Glomerular visceral epithelial cell (primary cell): ENCODE results near the gene SLC48A1.
"Not testable (repeated sequence)": the region's sequence is repeated elsewhere in the genome, so short reads cannot be mapped to it uniquely, and the experiment has no call there.

Source experiments
- DNase-seq: peaks from one replicate; pipeline ENCODE4 v3.0.0-alpha.2; 2016; ENCODE audit errors: extremely low spot score

SLC48A1 gene

DNA sequence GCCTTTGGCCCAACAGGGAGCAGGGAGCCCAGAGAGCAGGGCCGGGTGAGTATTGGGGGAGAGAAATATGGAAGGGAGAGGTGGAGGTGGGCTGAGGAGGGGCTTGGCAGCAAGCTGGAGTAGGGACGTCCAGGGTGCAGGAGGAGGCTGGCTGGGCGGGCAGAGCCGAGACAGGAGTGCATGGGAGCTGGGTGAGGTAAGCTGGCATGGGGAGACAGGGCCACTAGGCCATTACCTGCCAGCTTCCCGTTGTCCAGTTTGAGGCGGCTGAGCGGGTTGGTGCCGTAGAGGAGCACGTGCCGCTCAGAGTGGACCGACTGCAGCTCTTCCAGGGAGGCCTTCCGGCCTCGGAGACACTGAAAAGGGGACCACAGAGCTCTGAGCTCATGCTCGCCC lies 18.3 kb downstream of the SLC48A1 start:
- no peak for DNase-seq

DNA sequence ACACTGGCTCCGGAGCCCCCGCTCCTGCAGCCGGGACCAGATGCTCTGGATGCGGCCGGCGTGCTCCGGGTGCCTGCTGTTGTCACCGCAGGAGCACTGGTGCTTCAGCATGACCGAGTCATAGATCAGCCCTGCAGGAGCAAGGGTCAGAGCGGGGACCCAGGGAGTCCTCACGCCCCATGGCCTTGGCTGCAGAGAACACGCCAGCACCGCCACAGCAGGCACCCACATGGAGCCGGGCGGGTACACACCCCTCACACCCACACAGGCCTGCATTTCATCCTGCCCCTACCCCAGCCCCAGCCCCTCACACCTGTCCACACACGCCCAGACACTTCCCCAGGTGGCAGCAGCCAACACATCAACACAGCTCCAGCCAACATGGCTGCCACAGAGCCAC lies 18.8 kb downstream of the SLC48A1 start:
- no peak for DNase-seq

DNA sequence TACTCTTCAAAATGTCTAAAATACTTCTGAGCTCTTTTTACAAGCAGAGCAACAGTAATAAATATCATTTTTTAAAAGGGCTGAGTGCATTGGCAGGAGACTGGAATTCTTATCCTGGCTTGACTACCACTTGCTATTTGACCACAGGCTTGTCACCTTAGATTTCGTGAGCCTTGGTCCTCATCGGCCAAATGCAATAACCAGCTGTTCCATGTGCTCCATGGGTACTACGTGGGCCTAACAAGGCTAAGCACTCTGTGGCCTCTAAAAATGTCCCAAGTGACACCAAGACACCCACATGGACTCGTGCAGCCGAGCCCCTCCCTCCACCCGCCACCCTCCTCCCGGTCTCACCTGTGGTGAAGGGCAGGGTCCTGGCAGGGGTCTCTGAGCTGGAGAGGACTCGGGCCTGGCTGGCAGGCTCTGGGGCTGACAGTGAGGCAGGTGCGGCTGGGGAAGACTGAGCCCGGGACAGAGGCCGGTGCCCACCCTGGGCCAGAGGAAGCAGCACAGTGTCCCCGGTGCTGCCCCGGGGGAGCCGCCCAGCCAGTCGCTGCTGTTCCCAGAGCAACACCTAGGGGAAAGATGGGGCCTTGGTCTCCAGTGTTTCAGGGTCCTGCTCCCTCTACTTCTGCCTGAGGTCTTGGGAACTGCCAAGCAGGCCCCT lies 20.1 kb downstream of the SLC48A1 start:
- no peak for DNase-seq

DNA sequence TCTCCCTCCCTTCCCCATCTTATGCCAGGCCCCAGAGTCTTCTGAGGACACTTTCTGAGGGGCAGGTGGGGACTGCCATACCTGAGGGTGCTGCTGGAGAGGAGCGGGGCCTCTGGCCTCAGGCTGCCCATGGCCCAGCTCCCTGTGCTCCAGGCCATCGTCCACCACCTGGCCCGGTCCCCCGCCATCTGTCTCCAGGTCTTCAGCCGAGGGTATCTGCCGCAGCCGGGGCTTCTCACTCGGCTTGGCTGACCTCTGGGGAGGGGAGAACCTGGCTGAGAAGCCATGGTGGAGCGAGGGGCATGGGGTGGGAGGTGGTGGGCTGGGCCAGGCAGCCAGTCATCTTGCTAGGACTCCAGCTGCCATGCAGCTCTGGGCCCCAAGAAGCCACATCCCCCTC lies 21.6 kb downstream of the SLC48A1 start:
- DNase-seq, result no peak

DNA sequence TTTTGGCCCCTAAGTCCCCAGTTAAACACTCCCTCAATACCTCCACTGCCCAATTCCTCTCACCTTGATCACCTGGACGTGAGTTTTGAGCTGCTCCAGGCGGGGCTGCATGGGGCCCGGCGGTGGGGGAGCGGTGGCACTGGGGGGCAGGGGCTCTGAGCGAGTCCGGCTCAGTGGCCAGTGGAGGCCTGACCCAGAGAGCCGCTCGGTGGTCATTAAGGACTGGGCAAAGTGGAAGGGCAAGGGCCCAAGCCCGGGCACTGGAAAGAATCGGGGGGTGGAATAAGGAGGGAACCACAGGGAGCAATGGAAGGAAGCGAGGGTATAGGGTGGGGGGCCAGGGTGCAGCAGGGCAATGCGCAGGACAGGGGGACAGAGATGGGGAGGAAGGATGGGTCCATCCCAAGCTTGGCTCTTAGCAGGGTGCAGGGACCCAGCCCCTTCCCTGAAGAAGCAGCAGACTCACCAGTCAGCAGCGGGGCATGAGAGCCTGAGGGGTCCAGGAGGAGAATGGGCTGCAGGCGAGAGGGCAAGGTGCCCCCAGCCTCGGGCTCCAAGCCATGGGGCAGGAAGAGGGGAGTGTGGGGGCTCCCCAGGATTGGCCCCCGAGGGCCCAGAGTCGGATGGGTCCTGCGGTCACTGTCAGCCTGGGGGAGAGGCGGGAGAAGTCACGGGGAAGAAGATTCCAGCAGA lies 22.2 kb downstream of the SLC48A1 start:
- DNase-seq, result no peak

DNA sequence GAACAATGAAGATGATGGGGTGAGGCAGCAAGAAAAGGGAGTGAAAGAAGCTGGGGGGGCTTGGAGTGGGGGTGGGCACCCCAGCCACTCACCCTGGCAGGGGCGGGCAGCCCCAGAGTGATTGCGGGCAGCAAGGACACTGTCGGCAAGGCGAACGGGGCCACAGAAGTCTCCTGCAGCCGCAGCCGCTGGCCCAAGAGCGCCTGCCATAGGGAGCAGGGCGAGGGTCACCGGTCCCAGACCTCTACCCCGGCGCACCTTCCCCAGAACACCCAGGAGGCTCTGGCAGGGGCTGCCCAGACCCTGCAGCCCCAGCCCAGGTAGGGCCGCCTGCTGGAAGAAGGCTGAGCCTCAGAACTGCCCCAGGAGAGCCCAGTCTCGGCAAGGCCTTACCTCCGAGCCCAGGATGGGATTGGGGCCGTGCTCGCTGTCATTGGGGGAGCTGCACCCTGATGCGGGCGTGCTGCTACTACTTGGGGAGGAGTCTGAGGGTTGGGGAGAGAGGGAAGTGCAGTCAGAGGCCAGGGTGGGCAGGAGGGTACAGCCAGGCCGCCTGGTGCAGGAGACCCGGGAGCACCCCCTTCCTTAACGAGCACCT lies 22.9 kb downstream of the SLC48A1 start:
- no peak for DNase-seq

DNA sequence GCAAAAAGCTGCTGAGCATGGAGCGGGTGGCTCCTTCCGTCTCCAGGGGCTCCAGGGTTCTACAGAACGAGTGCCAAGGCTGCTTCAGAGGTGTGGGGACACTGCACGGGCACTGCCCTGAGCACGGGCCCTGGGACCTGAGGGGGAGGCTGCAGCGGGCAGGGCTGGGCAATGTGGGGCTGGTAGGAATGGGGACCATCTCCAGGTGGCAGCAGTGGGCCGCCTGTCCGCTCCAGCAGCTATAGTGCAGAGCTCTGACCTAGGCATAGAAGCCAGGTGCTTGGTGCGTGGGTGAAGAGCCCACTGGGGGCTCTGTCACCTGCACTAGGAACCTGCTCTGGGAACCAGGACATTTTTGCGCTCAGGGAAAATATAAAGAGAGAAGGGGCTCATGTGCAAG lies 24.4 kb downstream of the SLC48A1 start:
- DNase-seq, result no peak

DNA sequence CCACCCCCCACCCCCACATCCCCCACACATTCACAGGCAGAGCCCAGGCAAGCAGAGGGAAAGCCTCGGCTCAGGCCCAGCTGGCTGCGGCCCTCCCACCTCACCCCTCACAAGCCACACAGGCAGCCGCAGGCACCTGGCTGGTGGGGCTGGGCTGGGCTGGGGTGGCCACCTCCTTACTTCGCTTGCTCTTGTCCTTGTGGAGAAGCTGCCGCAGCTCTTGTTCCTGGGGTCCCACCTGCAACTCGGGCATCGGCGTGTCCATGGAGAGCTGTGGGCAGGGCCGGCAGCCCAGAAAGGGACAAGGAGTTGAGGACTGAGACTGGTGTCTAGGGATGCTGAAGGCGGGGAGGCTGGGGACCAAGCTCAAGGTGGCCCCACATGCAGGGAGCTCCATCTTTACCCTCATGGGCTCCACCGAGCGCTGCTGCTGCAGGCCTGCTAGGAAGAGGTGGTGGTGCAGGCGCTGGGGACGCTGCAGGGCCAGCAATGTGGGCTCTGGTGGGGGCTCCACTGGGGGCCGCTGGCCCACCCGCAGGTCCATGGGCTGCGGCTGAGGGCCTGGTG lies 25.4 kb downstream of the SLC48A1 start:
- no peak for DNase-seq

DNA sequence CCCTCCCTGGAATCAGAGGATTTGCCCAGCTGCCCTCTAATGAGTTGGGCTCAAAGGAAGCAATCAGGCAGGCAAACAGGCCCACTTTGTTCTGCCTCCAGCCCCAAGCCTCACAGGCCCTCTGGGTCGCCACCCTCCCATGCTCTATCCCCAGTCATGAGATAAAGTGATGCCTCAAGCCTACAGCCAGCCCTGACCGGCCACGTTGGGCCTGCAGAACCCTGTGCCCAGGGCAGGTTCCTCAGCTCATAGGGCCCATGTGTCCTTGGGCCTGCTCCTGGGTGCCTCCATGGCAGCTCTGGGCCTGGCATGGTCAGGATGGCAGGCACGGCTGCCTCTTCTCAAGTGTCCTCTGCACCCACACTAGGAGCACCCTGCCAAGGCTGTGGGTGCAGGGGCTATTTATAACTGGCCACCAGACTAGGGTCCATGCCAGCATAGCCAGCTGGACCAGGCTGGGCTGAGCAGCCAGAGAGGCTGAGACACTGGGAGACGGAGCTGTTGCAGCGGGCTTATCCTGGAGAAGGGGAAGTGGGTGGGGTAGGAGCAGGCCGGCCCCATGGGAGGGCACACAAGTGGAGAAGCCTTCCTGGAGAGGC lies 26.4 kb downstream of the SLC48A1 start:
- DNase-seq, result no peak

DNA sequence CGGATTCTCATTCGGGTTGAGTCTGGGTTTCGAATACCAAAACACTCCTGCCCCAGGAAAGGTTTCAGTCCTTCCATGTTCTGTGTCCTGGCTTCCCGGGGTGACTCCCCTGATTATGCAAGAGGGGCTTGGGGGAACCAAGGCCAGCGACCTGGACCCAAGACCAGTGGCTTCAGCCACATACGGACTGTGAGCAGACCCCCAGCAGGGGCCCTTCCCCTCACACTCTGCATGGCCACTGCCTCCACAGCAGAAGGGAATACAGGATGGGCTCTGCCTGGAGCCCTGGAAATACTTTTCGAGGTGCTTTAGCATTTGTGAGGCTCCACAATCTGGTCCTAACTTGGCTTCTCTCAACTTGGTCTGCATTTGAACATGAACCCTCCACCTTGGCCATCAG lies 27.5 kb downstream of the SLC48A1 start:
- no peak for DNase-seq

DNA sequence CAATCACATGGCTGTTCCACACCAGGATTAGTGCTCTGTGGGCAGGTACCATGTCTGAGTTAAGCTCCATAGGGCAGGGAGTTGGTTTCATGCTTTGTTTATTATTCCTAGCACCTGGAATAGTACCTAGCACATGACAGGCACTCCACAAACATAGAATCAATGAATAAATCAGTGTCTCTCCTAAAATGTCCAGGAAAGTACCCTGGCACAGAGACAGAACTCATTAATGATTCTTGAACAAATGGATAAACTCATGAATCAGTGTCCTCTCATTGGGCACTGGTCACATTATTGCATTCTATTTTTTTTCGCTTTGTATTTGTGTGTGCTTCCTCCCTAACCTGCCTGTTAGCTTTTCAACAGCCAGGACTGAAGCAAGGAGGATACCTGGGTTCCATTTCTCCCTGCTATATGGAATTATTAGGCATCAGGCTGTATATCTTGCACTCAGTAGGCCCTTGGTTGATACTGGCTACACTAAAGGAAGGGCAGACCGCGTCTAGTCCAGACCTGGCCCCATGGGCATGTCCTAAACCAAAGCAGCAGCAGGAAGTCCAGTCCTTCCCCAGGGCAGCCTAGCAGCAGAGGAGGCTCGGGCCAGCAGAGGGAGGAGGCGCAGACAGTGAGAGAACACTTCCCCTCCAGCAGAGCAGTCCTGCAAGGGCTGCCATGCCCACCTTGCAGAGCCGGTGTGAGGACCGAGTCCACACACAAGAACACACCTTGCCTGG lies 28.3 kb downstream of the SLC48A1 start:
- no peak for DNase-seq

DNA sequence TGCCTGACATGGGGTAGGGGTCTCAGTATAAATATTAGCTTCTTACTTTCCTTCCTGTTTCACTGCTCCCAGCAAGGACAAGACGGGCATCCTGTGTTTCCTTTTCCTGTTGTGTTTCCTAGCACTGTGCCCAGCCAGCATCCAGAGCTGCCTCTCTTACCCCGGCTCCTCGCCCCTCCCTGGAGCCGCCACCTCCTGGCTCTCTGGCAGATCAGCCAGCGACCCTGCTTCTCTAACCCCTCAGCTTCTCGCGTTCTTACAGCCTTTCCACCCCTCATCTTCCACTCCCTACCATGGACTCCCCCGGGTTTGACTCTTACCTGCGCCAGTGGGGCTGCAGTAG lies 28.8 kb downstream of the SLC48A1 start:
- DNase-seq, result no peak

DNA sequence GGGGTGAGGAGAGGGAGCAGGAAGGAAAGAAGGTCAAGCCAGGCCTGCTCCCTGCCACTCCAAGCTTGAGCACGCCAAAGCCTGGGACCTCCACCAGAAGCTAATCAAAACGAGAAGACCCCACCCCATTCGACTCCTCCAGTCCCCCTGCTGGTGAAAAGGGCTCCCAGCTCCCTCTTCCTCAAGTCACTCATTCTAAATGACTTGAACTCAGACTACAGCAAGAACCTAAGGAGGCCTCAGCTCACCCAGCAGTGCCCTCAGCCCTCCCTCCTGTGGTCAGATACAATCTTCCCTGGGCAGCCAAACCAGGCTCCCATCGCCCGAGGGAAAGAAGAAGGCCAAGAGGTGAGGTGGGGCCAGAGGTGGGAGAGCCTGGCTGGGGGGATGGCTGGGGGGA lies 29.3 kb downstream of the SLC48A1 start:
- no peak for DNase-seq

DNA sequence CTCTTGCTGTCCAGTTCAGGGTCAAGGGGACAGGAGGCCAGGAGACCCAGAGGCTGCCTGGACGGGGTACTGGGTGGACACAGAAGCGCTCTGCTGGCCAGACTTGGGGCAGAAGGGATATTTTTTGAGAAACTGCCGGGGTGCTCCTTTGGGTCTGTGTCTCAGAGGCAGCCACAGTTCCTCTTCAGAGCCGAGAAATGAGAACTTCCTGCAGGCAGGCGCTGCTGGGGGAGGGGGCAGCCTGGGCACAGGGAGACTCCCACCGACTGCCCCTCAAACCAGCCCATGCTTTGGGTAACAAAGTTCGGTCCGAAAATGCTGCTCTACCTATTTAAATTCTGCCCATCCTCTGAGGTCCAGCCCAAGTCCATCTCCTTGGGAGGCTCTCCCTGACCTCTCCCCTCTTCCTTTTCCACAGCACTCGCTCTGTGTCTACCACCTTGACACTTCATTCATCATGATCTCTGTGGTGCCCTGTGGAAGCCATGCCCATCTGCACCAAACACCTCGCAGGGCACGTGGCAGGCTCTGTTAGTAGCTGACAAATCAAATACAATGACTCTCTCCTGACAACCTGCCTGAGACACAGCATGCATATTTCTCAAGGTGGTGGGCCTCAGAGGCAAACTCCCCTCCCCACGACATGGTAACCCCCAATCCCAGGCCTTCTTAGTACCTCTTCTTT lies 30.3 kb downstream of the SLC48A1 start:
- no peak for DNase-seq

DNA sequence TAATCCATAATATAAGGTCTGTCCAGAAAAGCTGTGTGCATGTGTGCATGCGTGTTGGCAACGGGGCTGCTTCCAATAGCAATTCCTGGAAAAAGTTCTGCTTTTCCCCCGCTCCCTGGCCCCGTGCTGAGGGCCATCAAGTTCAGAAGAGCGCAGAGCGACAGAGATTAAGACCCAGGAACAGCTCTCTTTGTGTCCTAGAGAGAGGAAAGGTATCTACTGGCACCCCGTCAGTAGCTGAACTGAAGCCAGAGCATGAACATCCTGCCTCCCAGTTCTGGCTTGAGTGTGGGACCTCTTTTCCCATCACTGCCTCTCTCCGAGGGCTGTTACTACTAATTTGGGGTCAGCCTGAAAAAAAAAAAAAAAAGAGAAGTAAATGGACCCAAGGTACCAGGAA lies 31.1 kb downstream of the SLC48A1 start:
- no peak for DNase-seq

DNA sequence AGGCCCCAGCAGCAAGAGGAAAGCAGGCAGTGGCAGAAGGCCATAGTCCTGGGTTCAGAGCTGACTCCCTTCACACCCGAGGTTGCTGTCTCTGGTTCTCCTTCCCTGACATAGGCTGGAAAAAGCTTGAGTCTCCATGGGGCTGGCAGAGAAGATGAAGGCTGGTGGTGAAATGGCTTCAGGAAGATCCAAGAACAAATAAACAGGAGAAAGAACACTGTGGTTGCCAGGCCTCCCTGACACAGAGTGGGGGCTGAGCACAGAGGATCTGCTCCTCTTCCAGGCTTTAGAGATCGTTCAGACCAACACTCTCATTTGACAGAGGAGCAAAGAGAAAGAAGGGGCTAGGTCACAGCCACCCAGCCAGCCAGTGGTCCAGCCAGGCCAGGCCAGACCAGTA lies 32.4 kb downstream of the SLC48A1 start:
- DNase-seq, result no peak

DNA sequence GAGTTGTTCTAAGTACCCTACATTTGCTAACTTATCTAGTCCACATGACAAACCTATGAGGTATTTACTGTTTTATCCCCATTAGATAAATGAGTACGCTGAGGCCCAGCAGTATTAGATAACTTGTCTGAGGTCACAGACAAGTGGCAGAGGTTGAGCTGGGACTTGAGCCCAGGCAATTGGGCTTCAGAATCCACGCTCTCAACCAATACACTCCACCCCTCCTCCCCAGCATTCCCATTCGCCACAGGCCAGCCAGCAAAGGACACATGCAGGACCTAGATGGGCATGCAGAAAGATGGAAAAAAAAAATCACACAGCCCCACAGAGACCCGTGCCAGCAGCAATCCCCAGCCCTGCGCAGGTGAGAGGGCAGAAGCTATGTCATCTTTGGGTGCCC lies 34.3 kb downstream of the SLC48A1 start:
- DNase-seq, result no peak

DNA sequence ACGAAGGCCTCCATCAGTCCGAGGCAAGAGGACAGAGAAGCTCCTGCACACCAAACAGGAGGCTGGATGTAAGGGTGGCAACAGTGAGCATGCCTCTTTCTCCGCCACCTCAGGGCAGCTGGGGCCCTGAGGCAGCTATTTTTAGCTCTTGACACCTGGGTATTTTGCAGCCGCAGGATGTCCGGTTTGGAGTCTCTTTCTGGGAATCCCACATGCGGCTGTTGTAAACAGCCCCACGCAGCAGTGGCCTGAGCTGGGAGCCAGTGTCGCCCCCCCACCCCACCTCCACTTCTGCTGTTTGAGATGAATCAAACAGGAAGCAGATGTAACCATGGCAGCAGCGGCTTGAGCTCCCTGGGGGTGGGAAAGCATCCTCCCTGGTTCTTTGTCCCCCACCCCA lies 35.0 kb downstream of the SLC48A1 start:
- no peak for DNase-seq

DNA sequence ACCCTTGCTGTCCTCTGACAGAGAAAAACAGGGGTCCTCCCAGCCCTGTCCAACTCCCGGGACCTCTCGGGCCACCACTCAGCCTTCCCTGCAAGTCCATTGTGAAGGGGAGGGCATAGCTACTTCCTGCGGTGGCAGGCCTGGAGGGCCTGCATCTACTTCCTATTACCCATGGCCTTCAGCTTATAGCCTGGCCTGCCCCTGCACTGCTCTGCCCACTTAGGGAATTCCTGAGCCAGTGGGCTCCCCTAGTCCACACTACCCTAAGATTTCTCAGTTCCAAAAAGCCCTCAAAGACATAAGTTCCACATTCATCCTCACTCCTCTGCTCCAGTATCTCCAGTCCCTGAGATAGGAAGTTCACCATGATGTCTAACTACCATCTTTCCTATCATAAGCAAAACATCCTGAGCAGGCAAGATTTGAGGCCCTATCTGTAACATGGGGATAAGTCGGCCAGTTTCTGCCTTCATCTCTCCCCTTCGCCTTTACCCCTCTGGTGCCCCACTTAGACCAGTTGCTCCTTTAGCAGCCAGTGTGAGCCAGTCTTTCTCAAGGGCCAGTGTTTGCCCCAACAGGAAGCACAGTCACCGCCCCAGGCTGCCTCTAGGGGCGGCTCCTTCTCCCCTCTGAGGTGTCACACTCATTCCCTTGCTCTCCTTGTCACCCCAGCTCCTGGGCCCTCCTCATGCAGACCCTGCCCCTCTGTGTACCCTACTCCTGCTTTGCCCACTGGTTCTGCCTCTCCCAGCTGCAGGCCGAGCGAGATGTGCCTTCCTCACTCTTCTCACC lies 35.7 kb downstream of the SLC48A1 start:
- no peak for DNase-seq

DNA sequence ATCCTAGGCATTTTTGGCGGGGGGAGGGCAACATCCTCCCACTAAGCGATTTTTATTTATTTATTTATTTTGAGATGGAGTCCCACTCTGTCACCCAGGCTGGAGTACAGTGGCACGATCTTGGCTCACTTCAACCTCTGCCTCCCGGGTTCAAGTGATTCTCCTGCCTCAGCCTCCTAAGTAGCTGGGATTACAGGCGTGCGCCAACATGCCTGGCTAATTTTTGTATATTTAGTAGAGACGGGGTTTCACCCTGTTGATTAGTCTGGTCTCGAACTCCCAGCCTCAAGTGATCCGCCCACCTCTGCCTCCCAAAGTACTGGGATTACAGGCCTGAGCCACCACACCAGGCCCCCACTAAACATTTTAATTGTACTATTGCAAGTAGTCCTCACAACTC lies 36.5 kb downstream of the SLC48A1 start:
- not testable (repeated sequence) for DNase-seq

DNA sequence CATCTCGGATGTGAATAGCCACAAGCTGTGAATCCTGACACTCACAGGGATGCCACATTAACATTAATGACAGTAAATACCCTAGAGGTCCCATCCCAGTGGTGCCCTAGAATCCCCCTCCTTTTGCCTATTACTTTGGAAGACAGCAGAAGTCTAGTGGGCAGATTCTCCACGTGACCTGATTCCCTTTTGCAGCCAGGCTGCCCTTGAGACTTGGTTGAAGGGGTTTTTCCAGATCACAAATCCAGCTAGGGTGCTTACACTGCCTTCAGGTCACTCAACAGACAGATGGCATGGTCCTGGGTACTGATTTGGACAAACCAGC lies 38.0 kb downstream of the SLC48A1 start:
- DNase-seq, result no peak
